GM23248 (cell line): ENCODE data around the gene SCYGR8. TPM values are rescaled to one million over a fixed set of nuclear protein-coding genes. Genes with fewer than 3 reads are reported as not detected.
A peak's percentile ranks its signal among the peaks of the same experiment; 100 is the strongest.
"Not testable (repeated sequence)": the region's sequence is repeated elsewhere in the genome, so short reads cannot be mapped to it uniquely, and the experiment has no call there.

ENCODE experiments used
- DNase-seq: peaks from one replicate; pipeline ENCODE4 v3.0.0-alpha.2; 2015
- H2AFZ ChIP-seq: fragments of 200-600 bp; sonication (generic); 2 replicates; pipeline ENCODE4 v1.6.1; 2016; ENCODE audit warnings: antibody characterized with exemption
- H3F3A ChIP-seq: fragments of 200-600 bp; sonication (generic); 2 replicates; pipeline ENCODE4 v1.6.1; 2016; ENCODE audit warnings: mild to moderate bottlenecking, antibody characterized with exemption, mixed run types; ENCODE audit not compliant: insufficient read depth
- H3K27ac ChIP-seq: fragments of 200-600 bp; sonication (generic); 2 replicates; pipeline ENCODE4 v1.5.1; 2016; ENCODE audit warnings: mild to moderate bottlenecking
- H3K27me3 ChIP-seq: fragments of 200-600 bp; sonication (generic); replicated peaks from 2 replicates; pipeline ENCODE4 v1.6.1; 2016; ENCODE audit warnings: mild to moderate bottlenecking; ENCODE audit not compliant: insufficient read depth
- H3K36me3 ChIP-seq: fragments of 200-600 bp; sonication (generic); 2 replicates; pipeline ENCODE4 v1.6.1; 2016; ENCODE audit warnings: low read depth, mild to moderate bottlenecking
- H3K4me1 ChIP-seq: fragments of 200-600 bp; sonication (generic); 2 replicates; pipeline ENCODE4 v1.6.1; 2016; ENCODE audit warnings: mild to moderate bottlenecking; ENCODE audit not compliant: insufficient read depth
- H3K4me2 ChIP-seq: fragments of 200-600 bp; sonication (generic); one replicate; pipeline ENCODE4 v1.6.1; 2016; ENCODE audit warnings: mild to moderate bottlenecking; ENCODE audit not compliant: unreplicated experiment
- H3K4me3 ChIP-seq: fragments of 200-600 bp; sonication (generic); 2 replicates; pipeline ENCODE4 v1.5.1; 2016; ENCODE audit warnings: mild to moderate bottlenecking
- H3K79me2 ChIP-seq: fragments of 200-600 bp; sonication (generic); 2 replicates; pipeline ENCODE4 v1.6.1; 2016; ENCODE audit warnings: mild to moderate bottlenecking; ENCODE audit not compliant: insufficient read depth
- H3K9ac ChIP-seq: fragments of 200-600 bp; sonication (generic); 2 replicates; pipeline ENCODE4 v1.6.1; 2016; ENCODE audit warnings: mild to moderate bottlenecking
- H3K9me2 ChIP-seq: fragments of 200-600 bp; sonication (generic); 2 replicates; pipeline ENCODE4 v1.6.1; 2016; ENCODE audit warnings: mixed run types, mild to moderate bottlenecking, moderate library complexity; ENCODE audit not compliant: insufficient read depth
- H3K9me3 ChIP-seq: fragments of 200-600 bp; sonication (generic); one replicate; pipeline ENCODE4 v1.6.1; 2017; ENCODE audit warnings: low read depth
- H4K20me1 ChIP-seq: fragments of 200-600 bp; sonication (generic); 2 replicates; pipeline ENCODE4 v1.6.0; 2016; ENCODE audit not compliant: insufficient read depth
- EZH2 ChIP-seq: fragments of 200-600 bp; sonication (generic); IDR thresholded peaks from 2 replicates; pipeline ENCODE4 v1.6.1; 2018; ENCODE audit warnings: antibody characterized with exemption, mild to moderate bottlenecking; ENCODE audit not compliant: insufficient read depth, poor library complexity, severe bottlenecking
- EZH2phosphoT487 ChIP-seq: fragments of 200-600 bp; sonication (generic); IDR thresholded peaks from 2 replicates; pipeline ENCODE4 v1.6.1; 2018; ENCODE audit warnings: antibody characterized with exemption, moderate library complexity, mild to moderate bottlenecking, low read depth; ENCODE audit not compliant: insufficient read depth
- WGBS, 2 experiments: methylation state at CpG; one replicate each; pipeline ENCODE4 v1.1.6; 2015 to 2017; ENCODE audit warnings: low lambda C conversion rate in 2 of 2, low coverage in 1 of 2; ENCODE audit errors: missing lambda C conversion rate in 2 of 2; 5-methylcytosine and 5-hydroxymethylcytosine counted together
- in situ Hi-C: fragments of 300-500 bp; cut with MboI; formaldehyde crosslinking; loops from 2 replicates; pipeline ENCODE4 v1.15.0; 2020
- polyA plus RNA-seq: library from polyadenylated mRNA; unstranded; fragments of >200 nt; fragmentation: Nextera tagmentation; extraction: Ambion mirVana; gene quantifications from 2 replicates; pipeline ENCODE4 v1.2.1, GENCODE V29; 2016
- total RNA-seq: library from RNA; depleted of rRNA; stranded (reverse); fragments of >200 nt; shearing (Covaris generic); gene quantifications from 2 replicates; pipeline ENCODE4 v1.2.3, GENCODE V29; 2014

SCYGR8 gene
- total and polyA plus RNA-seq, 2 experiments from 2014 or later = not detected

- 98 to 100% methylated on average over 2 of the region's 2 CpGs for WGBS, 2 experiments
- Histone ChIP-seq H2AFZ (no peak overlapping the region), H3K4me1 (peaks cover 5% of the 10 kb centered on the region; the same call in 1 of the 2 replicates), H3K36me3 (no peaks in the 10 kb centered on the region), H3K9ac (no peak overlapping the region), H3F3A (no peaks in the 10 kb centered on the region), H3K4me3 (no peak overlapping the region), H3K79me2 (no peaks in the 10 kb centered on the region), H4K20me1 (no peaks in the 10 kb centered on the region), H3K27me3 (no peaks in the 10 kb centered on the region), H3K27ac (no peak overlapping the region), H3K4me2 (no peak overlapping the region), H3K9me2 (no peaks in the 10 kb centered on the region), H3K9me3 (no peaks in the 10 kb centered on the region)
- no peak for TF ChIP-seq EZH2
- TF ChIP-seq EZH2phosphoT487 = no peak
- no peak for DNase-seq
- in situ Hi-C loops = no loop called here
Measured at GRCh38 chr2:227716501-227716900, 29.2 kb upstream of the SCYGR8 start.

- no peaks in the 10 kb centered on the region for H3K36me3 ChIP-seq
- H3K9me3 ChIP-seq = no peaks in the 10 kb centered on the region
- H3K4me3 ChIP-seq = peak within 1 kb of the TSS; percentile 71
- no peaks in the 10 kb centered on the region for H3F3A ChIP-seq
- H3K4me2 ChIP-seq = peak within 1 kb of the TSS; percentile 76
- in situ Hi-C loops = no loop called here
- no peak within 1 kb of the TSS for H3K27ac ChIP-seq
- DNase-seq = peak; percentile 85
- 2% methylated on average over 34 to 35 of the region's 35 CpGs for WGBS, 2 experiments
- no peaks in the 10 kb centered on the region for H3K27me3 ChIP-seq
- peaks cover 5% of the 10 kb centered on the region; the same call in 1 of the 2 replicates for H3K4me1 ChIP-seq
- no peaks in the 10 kb centered on the region for H4K20me1 ChIP-seq
- peak within 1 kb of the TSS; percentile 62 for H3K9ac ChIP-seq
- no peaks in the 10 kb centered on the region for H3K9me2 ChIP-seq
- TF ChIP-seq EZH2phosphoT487 (no peak), EZH2 (no peak)
- H3K79me2 ChIP-seq = no peaks in the 10 kb centered on the region
- H2AFZ ChIP-seq = peak within 1 kb of the TSS; percentile 83
Measured at GRCh38 chr2:227717687-227718567, 27.8 kb upstream of the SCYGR8 start, which contains the start of gene SLC19A3. TSS of gene SLC19A3 (minus strand) at chr2:227718028. CDS start at chr2:227702318, 15,710 bp downstream.

- no peak overlapping the region for H2AFZ ChIP-seq
- no peaks in the 10 kb centered on the region for H3K9me3 ChIP-seq
- H3K9ac ChIP-seq = no peak overlapping the region
- peaks cover 7% of the 10 kb centered on the region; the same call in 1 of the 2 replicates for H3K27me3 ChIP-seq
- 96 to 97% methylated on average over 4 of the region's 4 CpGs for WGBS, 2 experiments
- H3K9me2 ChIP-seq = no peaks in the 10 kb centered on the region
- H4K20me1 ChIP-seq = no peaks in the 10 kb centered on the region
- in situ Hi-C loops = no loop called here
- H3K4me3 ChIP-seq = no peak overlapping the region
- no peak for TF ChIP-seq EZH2
- no peak for TF ChIP-seq EZH2phosphoT487
- no peaks in the 10 kb centered on the region for H3K79me2 ChIP-seq
- H3F3A ChIP-seq = no peaks in the 10 kb centered on the region
- no peak overlapping the region for H3K27ac ChIP-seq
- H3K4me1 ChIP-seq = peaks cover 5% of the 10 kb centered on the region; the same call in 1 of the 2 replicates
- no peak overlapping the region for H3K4me2 ChIP-seq
- H3K36me3 ChIP-seq = no peaks in the 10 kb centered on the region
- DNase-seq = no peak
Measured at GRCh38 chr2:227719641-227720040, 26.1 kb upstream of the SCYGR8 start.

- H4K20me1 ChIP-seq = no peaks in the 10 kb centered on the region
- H3K27me3 ChIP-seq = peaks cover 7% of the 10 kb centered on the region; the same call in 1 of the 2 replicates
- WGBS, 2 experiments = 76 to 81% methylated on average over 4 of the region's 4 CpGs
- in situ Hi-C loops = no loop called here
- no peak overlapping the region for H3K4me2 ChIP-seq
- no peak overlapping the region for H3K27ac ChIP-seq
- TF ChIP-seq EZH2 (no peak), EZH2phosphoT487 (no peak)
- no peak overlapping the region for H3K9ac ChIP-seq
- H3K4me1 ChIP-seq = peaks cover 5% of the 10 kb centered on the region; the same call in 1 of the 2 replicates
- H3K4me3 ChIP-seq = no peak overlapping the region
- H2AFZ ChIP-seq = no peak overlapping the region
- no peaks in the 10 kb centered on the region for H3K36me3 ChIP-seq
- H3K9me3 ChIP-seq = no peaks in the 10 kb centered on the region
- no peaks in the 10 kb centered on the region for H3K79me2 ChIP-seq
- H3F3A ChIP-seq = no peaks in the 10 kb centered on the region
- no peak for DNase-seq
- no peaks in the 10 kb centered on the region for H3K9me2 ChIP-seq
Measured at GRCh38 chr2:227720680-227721079, 25.0 kb upstream of the SCYGR8 start.

- H3K9me3 ChIP-seq, H3K9me2 ChIP-seq, H3K27me3 ChIP-seq, H3K27ac ChIP-seq, H3K4me3 ChIP-seq, H3K4me1 ChIP-seq, H2AFZ ChIP-seq, H3K36me3 ChIP-seq, H3K79me2 ChIP-seq, in situ Hi-C loops, H3K9ac ChIP-seq, H3F3A ChIP-seq, DNase-seq, H4K20me1 ChIP-seq, H3K4me2 ChIP-seq: not testable (repeated sequence)
- WGBS, 2 experiments = 71 to 72% methylated on average over 7 of the region's 7 CpGs
Measured at GRCh38 chr2:227722821-227723220, 22.9 kb upstream of the SCYGR8 start.
